LoVo (cell line): ENCODE measurements around the gene CHRNG.

Experiments
- DNase-seq: peaks from one replicate; pipeline ENCODE4 v3.0.0-alpha.2; 2016; ENCODE audit warnings: low spot score

CHRNG gene, protein sequence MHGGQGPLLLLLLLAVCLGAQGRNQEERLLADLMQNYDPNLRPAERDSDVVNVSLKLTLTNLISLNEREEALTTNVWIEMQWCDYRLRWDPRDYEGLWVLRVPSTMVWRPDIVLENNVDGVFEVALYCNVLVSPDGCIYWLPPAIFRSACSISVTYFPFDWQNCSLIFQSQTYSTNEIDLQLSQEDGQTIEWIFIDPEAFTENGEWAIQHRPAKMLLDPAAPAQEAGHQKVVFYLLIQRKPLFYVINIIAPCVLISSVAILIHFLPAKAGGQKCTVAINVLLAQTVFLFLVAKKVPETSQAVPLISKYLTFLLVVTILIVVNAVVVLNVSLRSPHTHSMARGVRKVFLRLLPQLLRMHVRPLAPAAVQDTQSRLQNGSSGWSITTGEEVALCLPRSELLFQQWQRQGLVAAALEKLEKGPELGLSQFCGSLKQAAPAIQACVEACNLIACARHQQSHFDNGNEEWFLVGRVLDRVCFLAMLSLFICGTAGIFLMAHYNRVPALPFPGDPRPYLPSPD

GRCh38 chr2:232539298-232540231 lies at the start of gene CHRNG:
CHRNG (plus strand) TSS chr2:232539692; CDS start chr2:232539748, 56 bp downstream.
- DNase-seq = no peak

DNA sequence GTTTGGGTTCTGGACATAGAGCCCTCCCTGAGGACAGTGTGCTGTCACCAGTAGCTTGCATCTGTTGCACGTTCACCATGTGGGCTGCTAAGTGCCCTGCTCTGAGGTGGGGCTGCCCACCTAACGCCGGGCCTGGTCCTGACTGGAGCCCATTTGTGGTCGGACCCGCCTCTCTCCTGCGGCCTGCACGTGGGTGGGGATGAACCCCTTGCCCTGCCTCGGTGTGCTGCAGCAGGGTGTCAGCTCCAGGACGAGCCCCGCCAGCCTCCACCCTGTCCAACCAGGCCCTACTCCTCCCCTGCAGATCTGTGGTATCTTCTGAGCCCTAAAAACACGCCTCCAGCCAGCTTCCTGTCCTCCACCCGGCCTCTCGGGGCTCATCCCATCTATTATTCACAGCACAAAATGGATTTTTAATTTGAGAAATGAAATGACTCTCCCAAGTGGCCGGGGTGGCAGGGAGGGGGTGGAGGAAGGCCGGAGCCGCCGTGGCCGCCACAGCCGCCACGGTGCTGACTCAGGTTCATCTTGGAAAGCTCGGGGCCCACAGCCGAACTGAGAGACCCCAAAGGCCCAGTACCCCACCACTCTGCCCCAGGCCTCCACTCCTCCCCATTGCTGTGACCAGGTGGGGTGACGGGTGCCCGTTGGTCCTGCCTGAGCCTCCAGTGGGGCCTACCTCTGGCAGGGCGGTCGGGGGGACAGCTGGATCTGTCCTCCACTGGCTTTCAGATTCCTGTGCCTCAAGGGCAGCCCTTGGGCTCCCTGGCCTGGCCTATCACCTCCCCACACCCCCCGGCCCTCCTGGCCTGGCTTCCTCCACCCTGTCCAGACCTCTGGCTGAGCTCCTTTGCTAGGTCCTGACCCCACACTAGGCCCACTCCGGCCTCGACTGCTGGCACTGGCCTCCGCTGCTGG lies 49.0 kb upstream of the CHRNG start:
- no peak for DNase-seq

DNA sequence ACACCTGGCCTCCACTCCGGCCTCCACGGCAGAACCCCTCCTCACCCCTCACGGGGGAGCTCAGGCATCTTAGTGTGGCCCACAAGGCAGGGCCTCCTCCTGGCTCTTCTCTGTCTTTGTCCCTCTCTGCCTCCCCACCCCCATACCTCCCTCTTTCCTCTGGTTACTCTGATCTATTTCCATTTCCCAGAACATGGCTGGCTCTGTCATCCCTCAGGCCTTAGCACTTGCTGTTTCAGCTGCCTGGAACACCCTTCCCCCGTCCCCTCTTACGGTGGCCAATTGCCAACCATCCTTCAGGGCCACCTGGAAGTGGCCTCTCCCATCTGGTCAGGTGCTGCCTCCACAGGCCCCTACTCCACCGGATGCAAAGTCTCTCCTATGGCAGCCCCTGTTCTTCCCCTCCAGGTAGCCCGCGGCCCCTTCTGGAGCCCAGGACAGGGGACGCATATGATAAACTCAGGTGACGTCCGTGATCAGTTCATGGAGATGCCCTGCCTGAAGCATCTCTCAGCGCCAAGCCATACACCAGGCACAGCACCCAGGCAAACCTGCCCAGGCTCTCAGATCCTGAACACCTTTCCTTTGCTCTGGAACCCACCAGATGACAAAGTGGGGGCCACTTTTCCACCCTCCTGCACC lies 48.2 kb upstream of the CHRNG start:
- no peak for DNase-seq

DNA sequence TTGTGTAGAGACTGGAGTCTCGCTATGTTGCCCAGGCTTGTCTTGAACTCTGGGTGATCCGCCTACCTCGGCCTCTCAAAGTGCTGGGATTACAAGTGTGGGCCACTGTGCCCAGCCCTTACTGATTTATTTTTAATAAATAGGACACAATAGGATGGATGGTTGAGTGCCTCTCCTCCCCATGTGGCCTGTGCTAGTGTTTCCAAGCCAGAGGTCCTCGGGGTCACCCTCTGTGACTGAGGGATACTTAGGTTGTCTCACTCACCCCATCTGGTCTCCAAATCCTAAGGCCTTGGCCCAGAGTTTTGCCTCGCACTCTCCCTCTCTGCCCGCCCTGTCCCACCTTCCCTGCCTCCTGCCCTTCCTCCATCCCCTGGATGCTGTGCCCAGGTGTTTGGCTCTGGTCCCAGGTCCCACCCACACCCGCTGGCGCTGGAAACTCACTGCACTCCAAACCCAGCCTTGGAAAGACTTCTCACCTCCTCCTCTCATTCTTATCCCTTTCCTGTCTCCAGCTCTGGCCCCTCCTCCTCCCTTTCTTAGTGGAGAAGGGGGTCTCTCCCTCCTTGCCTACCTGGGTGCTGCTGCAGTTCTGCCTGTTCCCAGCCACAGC lies 47.1 kb upstream of the CHRNG start:
- no peak for DNase-seq

GRCh38 chr2:232492963-232493700 lies 46.4 kb upstream of the CHRNG start:
- no peak for DNase-seq

GRCh38 chr2:232493701-232494474 lies 45.6 kb upstream of the CHRNG start:
- DNase-seq = no peak

- DNase-seq = no peak
Measured at GRCh38 chr2:232494542-232494941, 45.0 kb upstream of the CHRNG start.

- no peak for DNase-seq
Measured at GRCh38 chr2:232495292-232495691, 44.2 kb upstream of the CHRNG start.

- DNase-seq = no peak
Measured at GRCh38 chr2:232496501-232497270, 42.8 kb upstream of the CHRNG start.

- DNase-seq = no peak
Measured at GRCh38 chr2:232497348-232497747, 42.1 kb upstream of the CHRNG start.

DNA sequence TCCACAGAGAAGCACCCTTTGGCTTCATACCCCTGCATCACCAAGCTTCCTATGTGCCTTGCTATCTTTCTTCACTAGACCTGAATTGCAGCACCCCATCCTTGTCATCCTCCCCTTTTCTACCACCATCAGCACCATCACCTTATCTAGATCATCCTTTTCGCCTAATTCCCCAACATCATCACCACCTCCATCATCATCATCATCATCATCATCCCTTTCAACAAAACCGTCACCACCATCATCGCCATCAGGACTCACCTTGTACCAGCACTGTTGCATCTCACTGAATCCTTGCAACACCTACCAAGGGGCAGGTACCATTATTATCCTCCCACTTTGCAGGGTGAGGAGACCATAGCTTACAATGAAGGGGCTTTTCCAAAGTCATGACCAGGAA lies 41.0 kb upstream of the CHRNG start:
- no peak for DNase-seq

DNA sequence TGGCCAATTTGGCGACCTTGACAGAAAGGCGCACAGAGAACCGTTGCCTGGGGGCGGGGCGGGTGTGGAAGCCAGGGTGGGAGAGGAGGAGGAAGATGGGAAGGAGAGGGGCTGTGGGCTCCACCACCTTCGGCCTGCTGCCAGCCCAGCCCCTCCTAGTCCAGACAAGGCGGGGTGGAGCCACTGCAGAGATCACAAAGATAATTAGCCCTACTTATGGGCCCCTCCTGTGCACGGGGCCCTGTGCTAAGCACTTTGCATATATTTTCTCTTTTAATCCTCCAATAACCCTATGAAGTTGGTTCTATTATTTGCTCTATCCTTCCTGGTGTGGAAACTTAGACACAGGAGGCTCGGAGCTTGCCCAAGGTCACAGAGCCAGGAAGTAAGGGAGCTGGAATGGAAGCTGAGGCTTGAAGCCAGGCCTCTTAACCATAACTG lies 38.1 kb upstream of the CHRNG start:
- no peak for DNase-seq

DNA sequence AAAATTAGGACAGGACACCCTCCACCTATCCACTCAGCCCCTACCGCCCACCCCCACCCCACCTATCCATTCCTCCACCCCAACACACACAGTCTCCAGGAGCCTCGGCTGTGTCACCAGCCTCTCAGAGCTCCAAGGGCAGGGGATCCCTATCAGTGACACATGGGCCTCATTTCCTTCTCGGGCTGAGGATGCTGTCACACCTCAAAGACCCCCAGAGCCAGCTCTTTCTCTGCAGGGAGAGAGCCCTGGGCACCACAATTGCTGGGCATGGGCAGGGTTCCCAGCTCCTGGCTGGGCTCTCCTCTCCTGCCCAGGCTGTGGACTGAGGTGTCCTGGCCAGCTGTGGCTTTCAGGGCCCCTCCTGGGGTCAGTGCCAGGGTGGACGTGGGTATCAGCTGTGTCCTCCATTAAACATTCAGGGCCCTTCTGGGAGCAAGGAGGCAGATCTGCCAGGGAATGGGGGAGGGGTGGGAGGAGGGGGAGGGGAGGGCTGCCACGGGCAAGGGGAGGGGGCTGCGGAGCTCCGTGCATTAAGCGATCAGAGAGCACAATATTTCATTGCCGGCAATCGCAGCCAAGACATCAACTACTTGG lies 37.6 kb upstream of the CHRNG start:
- no peak for DNase-seq

- no peak for DNase-seq
Measured at GRCh38 chr2:232502511-232502910, 37.0 kb upstream of the CHRNG start.

DNA sequence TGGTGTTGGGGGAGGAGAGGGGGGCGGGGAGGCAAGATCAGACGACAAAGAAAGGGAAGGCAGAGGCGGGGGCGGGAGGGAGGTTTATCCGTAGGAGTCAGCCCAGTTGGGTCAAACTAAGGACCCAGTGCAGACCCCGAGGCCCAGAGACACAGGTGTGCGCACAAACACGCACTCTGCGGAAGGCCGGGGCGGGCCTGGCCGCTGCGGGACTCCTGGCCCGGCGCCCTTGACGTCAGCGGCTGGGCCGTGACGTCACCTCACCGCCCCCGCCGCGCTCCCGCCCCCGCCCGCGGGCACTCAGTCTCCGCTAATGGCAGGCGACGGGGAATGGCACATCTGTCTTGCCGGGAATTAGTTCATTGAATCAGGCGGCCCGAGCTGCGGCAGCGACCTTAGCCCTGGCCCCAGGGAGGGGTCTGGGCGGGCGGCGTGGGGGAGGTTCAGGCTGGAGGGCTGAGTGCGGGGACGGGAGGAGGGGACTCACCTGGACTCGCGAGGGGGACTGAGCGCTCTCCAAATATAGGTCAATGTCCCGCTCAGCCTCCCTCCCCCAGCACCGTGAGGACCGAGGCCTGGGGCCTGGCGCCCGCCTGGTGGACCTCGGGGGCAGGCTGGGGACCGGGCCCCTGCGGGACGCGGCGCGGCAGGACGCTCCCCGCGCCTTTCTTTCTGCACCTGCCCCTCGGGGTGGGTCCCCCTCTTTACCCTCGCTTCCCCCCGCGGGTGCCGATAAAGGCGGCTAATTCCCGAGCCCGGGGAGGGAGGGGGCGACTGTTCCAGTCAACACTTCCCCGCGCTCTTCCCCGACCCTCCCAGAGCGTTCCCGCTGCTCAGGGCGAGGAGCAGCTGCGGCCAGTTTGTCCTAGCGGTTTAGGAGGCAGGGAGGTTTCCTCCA lies 36.3 kb upstream of the CHRNG start:
- no peak for DNase-seq

GRCh38 chr2:232503809-232504323 lies 35.6 kb upstream of the CHRNG start:
- no peak for DNase-seq

GRCh38 chr2:232504438-232504837 lies 35.1 kb upstream of the CHRNG start:
- DNase-seq = no peak
